NCI-H2107 treated with DMSO at 0.1 percent for 48 hours (cell line): ENCODE measurements around the gene ZNF670.

Experiments
- DNase-seq: peaks from one replicate; lab custom pipeline; 2025; ENCODE audit not compliant: unreplicated experiment; lab: John Stamatoyannopoulos, UW

The ZNF670 gene

GRCh38 chr1:247104965-247105364, 26.4 kb upstream of the ZNF670 start:
- DNase-seq: no peak

- peak; percentile 90 for DNase-seq
These were observed 25.4 kb upstream of the ZNF670 start, which contains the start of gene ZNF669 for GRCh38 chr1:247103859-247104591. ZNF669 (minus strand) TSS chr1:247104356; CDS start chr1:247104199, 157 bp downstream.

- DNase-seq: no peak
These were observed 23.8 kb upstream of the ZNF670 start for GRCh38 chr1:247102381-247102780.

- no peak for DNase-seq
These were observed 22.2 kb upstream of the ZNF670 start for GRCh38 chr1:247100676-247101279.

- DNase-seq: no peak
These were observed 18.3 kb upstream of the ZNF670 start for GRCh38 chr1:247096958-247097357.

GRCh38 chr1:247096544-247096943, 17.9 kb upstream of the ZNF670 start:
- DNase-seq: no peak

- DNase-seq: no peak
These were observed 17.5 kb upstream of the ZNF670 start for GRCh38 chr1:247096112-247096511.

- DNase-seq: no peak
These were observed 11.8 kb upstream of the ZNF670 start for GRCh38 chr1:247090455-247090854.

- DNase-seq: no peak
These were observed 11.2 kb upstream of the ZNF670 start for GRCh38 chr1:247089616-247090375.

- DNase-seq: no peak
These were observed 10.4 kb upstream of the ZNF670 start for GRCh38 chr1:247088967-247089366.

GRCh38 chr1:247087256-247087655, 8.6 kb upstream of the ZNF670 start:
- no peak for DNase-seq

GRCh38 chr1:247085310-247085709, 6.7 kb upstream of the ZNF670 start:
- DNase-seq: no peak

- DNase-seq: no peak
These were observed 6.2 kb upstream of the ZNF670 start for GRCh38 chr1:247084771-247085170.

- no peak for DNase-seq
These were observed 697 bp upstream of the ZNF670 start for GRCh38 chr1:247079141-247079874.

- DNase-seq: no peak
These were observed 744 bp downstream of the ZNF670 start for GRCh38 chr1:247077876-247078257.

GRCh38 chr1:247077213-247077612, 1.4 kb downstream of the ZNF670 start:
- no peak for DNase-seq

- DNase-seq: no peak
These were observed 8.0 kb downstream of the ZNF670 start for GRCh38 chr1:247070645-247071044.

- no peak for DNase-seq
These were observed 14.3 kb downstream of the ZNF670 start for GRCh38 chr1:247064304-247064703.

GRCh38 chr1:247060771-247061170, 17.8 kb downstream of the ZNF670 start:
- no peak for DNase-seq

- no peak for DNase-seq
These were observed 22.5 kb downstream of the ZNF670 start for GRCh38 chr1:247056071-247056470.

GRCh38 chr1:247054992-247055415, 23.6 kb downstream of the ZNF670 start:
- DNase-seq: no peak
